ENCODE results near the gene QRFP. TPM values are rescaled to one million over a fixed set of nuclear protein-coding genes. Genes with fewer than 3 reads are reported as not detected.

QRFP gene
- total RNA-seq, 4 donors from 2014 or later: not detected

- no peak overlapping the region for H3K4me3 ChIP-seq
- no peaks in the 10 kb centered on the region for H3K36me3 ChIP-seq
- peak overlapping the region; percentile 91 for H3K27ac ChIP-seq
- H3K9me3 ChIP-seq: no peaks in the 10 kb centered on the region
- TF ChIP-seq, protein P1, sequence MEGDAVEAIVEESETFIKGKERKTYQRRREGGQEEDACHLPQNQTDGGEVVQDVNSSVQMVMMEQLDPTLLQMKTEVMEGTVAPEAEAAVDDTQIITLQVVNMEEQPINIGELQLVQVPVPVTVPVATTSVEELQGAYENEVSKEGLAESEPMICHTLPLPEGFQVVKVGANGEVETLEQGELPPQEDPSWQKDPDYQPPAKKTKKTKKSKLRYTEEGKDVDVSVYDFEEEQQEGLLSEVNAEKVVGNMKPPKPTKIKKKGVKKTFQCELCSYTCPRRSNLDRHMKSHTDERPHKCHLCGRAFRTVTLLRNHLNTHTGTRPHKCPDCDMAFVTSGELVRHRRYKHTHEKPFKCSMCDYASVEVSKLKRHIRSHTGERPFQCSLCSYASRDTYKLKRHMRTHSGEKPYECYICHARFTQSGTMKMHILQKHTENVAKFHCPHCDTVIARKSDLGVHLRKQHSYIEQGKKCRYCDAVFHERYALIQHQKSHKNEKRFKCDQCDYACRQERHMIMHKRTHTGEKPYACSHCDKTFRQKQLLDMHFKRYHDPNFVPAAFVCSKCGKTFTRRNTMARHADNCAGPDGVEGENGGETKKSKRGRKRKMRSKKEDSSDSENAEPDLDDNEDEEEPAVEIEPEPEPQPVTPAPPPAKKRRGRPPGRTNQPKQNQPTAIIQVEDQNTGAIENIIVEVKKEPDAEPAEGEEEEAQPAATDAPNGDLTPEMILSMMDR (IDR thresholded peaks at IDR 0.05): no peak
- TF ChIP-seq POLR2A (IDR thresholded peaks at IDR 0.05) (no peak), POLR2AphosphoS5 (IDR thresholded peaks at IDR 0.05) (peak; percentile 8 to 95 (median 72))
- H3K27me3 ChIP-seq: no peaks in the 10 kb centered on the region
- DNase-seq (ENCODE audit: low spot score in 2 of 2): peak; percentile 92 to 93
- WGBS: 20% methylated on average over 13 of the region's 13 CpGs
- H3K4me1 ChIP-seq: peaks cover 66% of the 10 kb centered on the region
Observed at GRCh38 chr9:130847306-130848217, 49.0 kb downstream of the QRFP start.

DNA sequence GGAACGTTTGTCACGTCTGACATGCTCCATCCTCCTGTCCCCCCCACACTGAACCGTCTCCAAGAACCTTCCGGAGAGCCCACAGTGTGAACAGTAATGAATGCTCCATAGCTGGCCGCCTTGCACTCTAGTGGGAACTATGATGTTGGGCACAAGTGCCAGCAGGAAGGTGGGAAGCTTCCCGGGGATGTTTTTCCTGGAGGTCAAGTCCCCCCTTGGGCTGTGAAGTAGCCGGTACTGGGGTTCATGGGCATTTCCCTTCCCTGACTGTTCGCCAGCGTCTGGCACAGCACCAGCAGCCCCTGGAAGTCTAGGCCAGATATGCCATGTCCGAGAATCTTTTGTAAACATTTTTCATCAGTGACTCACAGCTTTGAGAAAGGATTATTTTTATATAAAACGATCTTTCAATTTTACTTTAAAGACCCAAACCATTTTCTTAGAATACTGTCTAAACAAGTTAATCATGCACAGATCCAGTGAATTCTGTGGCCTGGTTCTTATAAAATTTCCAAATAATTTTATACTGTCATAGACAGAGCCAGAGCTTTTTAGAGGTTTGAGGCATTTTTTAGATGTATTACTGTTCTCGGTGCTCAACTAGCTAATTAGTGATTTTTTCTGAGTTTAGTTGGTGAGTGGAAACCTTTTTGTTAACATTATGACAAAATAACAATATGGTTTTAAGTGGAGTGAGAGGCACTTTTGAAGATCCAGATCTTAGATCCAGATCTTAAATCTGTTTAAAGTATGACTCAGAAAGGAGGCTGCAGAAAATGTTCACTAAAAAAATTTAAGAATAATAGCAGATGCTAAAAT is 49.9 kb downstream of the QRFP start:
- whole genome bisulfite sequencing: 40% methylated on average over 12 of the region's 12 CpGs
- peak overlapping the region; percentile 91 for H3K27ac ChIP-seq
- no peaks in the 10 kb centered on the region for H3K9me3 ChIP-seq
- H3K4me3 ChIP-seq: peak overlapping the region; percentile 28
- TF ChIP-seq POLR2A (IDR thresholded peaks at IDR 0.05) (no peak), POLR2AphosphoS5 (IDR thresholded peaks at IDR 0.05) (peak in 2 of 3 donors; percentile 4 to 24)
- no peaks in the 10 kb centered on the region for H3K36me3 ChIP-seq
- peaks cover 75% of the 10 kb centered on the region for H3K4me1 ChIP-seq
- DNase-seq (ENCODE audit: low spot score in 2 of 2): peak in 1 of 2 donors; percentile 63
- H3K27me3 ChIP-seq: no peaks in the 10 kb centered on the region

GRCh38 chr9:130845901-130846481 is 50.6 kb downstream of the QRFP start:
- Histone ChIP-seq H3K4me3 (peak overlapping the region; percentile 28), H3K27ac (peak overlapping the region; percentile 91), H3K36me3 (no peaks in the 10 kb centered on the region), H3K4me1 (peaks cover 76% of the 10 kb centered on the region), H3K9me3 (no peaks in the 10 kb centered on the region), H3K27me3 (no peaks in the 10 kb centered on the region)
- WGBS: 40% methylated on average over 7 of the region's 7 CpGs
- TF ChIP-seq EP300 (IDR thresholded peaks at IDR 0.05): no peak
- TF ChIP-seq POLR2AphosphoS5 (IDR thresholded peaks at IDR 0.05): no peak
- no peak for TF ChIP-seq POLR2A (IDR thresholded peaks at IDR 0.05)
- TF ChIP-seq, protein P1 (IDR thresholded peaks at IDR 0.05): no peak
- DNase-seq (ENCODE audit: low spot score in 2 of 2): no peak

- no peaks in the 10 kb centered on the region for H3K27me3 ChIP-seq
Observed at GRCh38 chr9:130845254-130845653, 51.4 kb downstream of the QRFP start.

GRCh38 chr9:130844044-130844451 is 52.6 kb downstream of the QRFP start:
- H3K27ac ChIP-seq: peak overlapping the region; percentile 91
- no peak for DNase-seq (ENCODE audit: low spot score in 2 of 2)
- peaks cover 78% of the 10 kb centered on the region for H3K4me1 ChIP-seq
- H3K36me3 ChIP-seq: no peaks in the 10 kb centered on the region
- H3K4me3 ChIP-seq: no peak overlapping the region
- no peaks in the 10 kb centered on the region for H3K9me3 ChIP-seq
- H3K27me3 ChIP-seq: no peaks in the 10 kb centered on the region
- TF ChIP-seq EP300 (IDR thresholded peaks at IDR 0.05) (no peak), POLR2A (IDR thresholded peaks at IDR 0.05) (no peak), POLR2AphosphoS5 (IDR thresholded peaks at IDR 0.05) (no peak)
- TF ChIP-seq, protein P1 (IDR thresholded peaks at IDR 0.05): no peak
- 77% methylated on average over 4 of the region's 4 CpGs for WGBS

More at GRCh38 chr9:130845254-130845653, 51.4 kb downstream of the QRFP start:
- H3K36me3 ChIP-seq: no peaks in the 10 kb centered on the region
- H3K4me1 ChIP-seq: peaks cover 76% of the 10 kb centered on the region
- H3K9me3 ChIP-seq: no peaks in the 10 kb centered on the region
- peak overlapping the region; percentile 91 for H3K27ac ChIP-seq
- peak overlapping the region; percentile 28 for H3K4me3 ChIP-seq
- no peak for DNase-seq (ENCODE audit: low spot score in 2 of 2)
- WGBS: 64% methylated on average over 10 of the region's 10 CpGs
- TF ChIP-seq POLR2AphosphoS5 (IDR thresholded peaks at IDR 0.05): no peak
- TF ChIP-seq POLR2A (IDR thresholded peaks at IDR 0.05): no peak
- TF ChIP-seq, protein P1 (IDR thresholded peaks at IDR 0.05): no peak
- no peak for TF ChIP-seq EP300 (IDR thresholded peaks at IDR 0.05)

All from suprapubic skin (tissue), 4 donors.